Measurements from ENCODE around the gene JPH2.
A peak's percentile ranks its signal among the peaks of the same experiment; 100 is the strongest.

The JPH2 gene

GRCh38 chr20:44146272-44146671, 40.7 kb downstream of the JPH2 start:
- DNase-seq (ENCODE audit: low spot score): no peak
- TF ChIP-seq CTCF (IDR thresholded peaks at IDR 0.05): no peak
- Histone ChIP-seq H3K27ac (peak overlapping the region; percentile 23 to 72), H3K4me3 (no peak overlapping the region)

- no peak overlapping the region for H3K4me3 ChIP-seq
- peak overlapping the region; percentile 60 to 79 for H3K27ac ChIP-seq
- TF ChIP-seq CTCF (IDR thresholded peaks at IDR 0.05): no peak
- no peak for DNase-seq (ENCODE audit: low spot score)
These were observed 41.7 kb downstream of the JPH2 start for GRCh38 chr20:44145131-44145775.

- peak overlapping the region; percentile 42 for H3K4me3 ChIP-seq
- no peak for DNase-seq (ENCODE audit: low spot score)
These were observed 43.1 kb downstream of the JPH2 start for GRCh38 chr20:44143936-44144335.

GRCh38 chr20:44142413-44142812, 44.6 kb downstream of the JPH2 start:
- H3K27ac ChIP-seq: peak overlapping the region; percentile 60 to 79
- DNase-seq (ENCODE audit: low spot score): no peak

More at GRCh38 chr20:44143936-44144335, 43.1 kb downstream of the JPH2 start:
- no peak for TF ChIP-seq CTCF (IDR thresholded peaks at IDR 0.05)
- peak overlapping the region; percentile 60 to 79 for H3K27ac ChIP-seq

GRCh38 chr20:44141873-44142272, 45.1 kb downstream of the JPH2 start:
- TF ChIP-seq CTCF (IDR thresholded peaks at IDR 0.05): no peak
- Histone ChIP-seq H3K4me3 (no peak overlapping the region), H3K27ac (peak overlapping the region; percentile 60 to 79)
- no peak for DNase-seq (ENCODE audit: low spot score)

More at GRCh38 chr20:44142413-44142812, 44.6 kb downstream of the JPH2 start:
- no peak for TF ChIP-seq CTCF (IDR thresholded peaks at IDR 0.05)
- no peak overlapping the region for H3K4me3 ChIP-seq

GRCh38 chr20:44138867-44139266, 48.1 kb downstream of the JPH2 start:
- Histone ChIP-seq H3K27ac (peak overlapping the region; percentile 81 to 89), H3K4me3 (no peak overlapping the region)
- TF ChIP-seq CTCF (IDR thresholded peaks at IDR 0.05): no peak
- DNase-seq (ENCODE audit: low spot score): no peak

GRCh38 chr20:44137266-44137801, 49.7 kb downstream of the JPH2 start:
- no peak for DNase-seq (ENCODE audit: low spot score)
- Histone ChIP-seq H3K4me3 (peak overlapping the region; percentile 52), H3K27ac (peak overlapping the region; percentile 89 to 95)
- no peak for TF ChIP-seq CTCF (IDR thresholded peaks at IDR 0.05)

Data from coronary artery (tissue), 2 donors.